HepG2 (cell line): ENCODE results near the gene DNASE2. TPM values are rescaled to one million over a fixed set of nuclear protein-coding genes. Genes with fewer than 3 reads are reported as not detected.

Experiments
- CEBPG ChIP-seq: IDR thresholded peaks from 2 replicates; pipeline ENCODE4 v1.6.1; 2016
- HMGXB4 ChIP-seq, 2 experiments: sonication (generic) in 1 of 2; formaldehyde crosslinking in 1 of 2; IDR thresholded peaks; 2 replicates each; pipeline versions ENCODE4 v1.4.0 to v1.6.1; 2018 to 2020; ENCODE audit warnings: missing genetic modification reagents in 2 of 2, borderline replicate concordance in 1 of 2, low read depth in 1 of 2, mild to moderate bottlenecking in 1 of 2, missing biosample characterization in 1 of 2
- PAF1 ChIP-seq: IDR thresholded peaks from 2 replicates; pipeline ENCODE4 v1.6.1; 2016; ENCODE audit warnings: missing genetic modification reagents, missing compliant biosample characterization
- PATZ1 ChIP-seq: sonication (generic); formaldehyde crosslinking; IDR thresholded peaks from 2 replicates; pipeline ENCODE4 v1.4.0; 2020; ENCODE audit warnings: missing genetic modification reagents
- POLR2A ChIP-seq, 2 experiments: IDR thresholded peaks; 2 replicates each; pipeline ENCODE4 v1.6.1; 2011; ENCODE audit warnings: low read depth in 2 of 2, low read length in 2 of 2, mild to moderate bottlenecking in 1 of 2, moderate library complexity in 1 of 2; ENCODE audit not compliant: insufficient read depth in 1 of 2
- SKI ChIP-seq: fragments of 450-650 bp; IDR thresholded peaks from one replicate; pipeline ENCODE4 v1.6.1; 2018; ENCODE audit warnings: mild to moderate bottlenecking; ENCODE audit not compliant: partially characterized antibody
- SP5 ChIP-seq: IDR thresholded peaks from 2 replicates; pipeline ENCODE4 v1.6.1; 2016; ENCODE audit warnings: low read depth, borderline replicate concordance
- THRA ChIP-seq: sonication (generic); formaldehyde crosslinking; IDR thresholded peaks from 2 replicates; pipeline ENCODE4 v1.4.0; 2020; ENCODE audit warnings: missing genetic modification reagents, borderline replicate concordance
- UBTF ChIP-seq: sonication (generic); formaldehyde crosslinking; IDR thresholded peaks from 2 replicates; pipeline ENCODE4 v1.4.0; 2020; ENCODE audit warnings: mild to moderate bottlenecking, missing genetic modification reagents
- ZNF205 ChIP-seq: IDR thresholded peaks from 2 replicates; pipeline ENCODE4 v1.6.1; 2018; ENCODE audit warnings: missing biosample characterization, missing genetic modification reagents
- ZNF263 ChIP-seq: sonication (generic); formaldehyde crosslinking; IDR thresholded peaks from 2 replicates; pipeline ENCODE4 v1.4.0; 2020; ENCODE audit warnings: missing genetic modification reagents
- ZNF280B ChIP-seq: sonication (generic); formaldehyde crosslinking; IDR thresholded peaks from 2 replicates; pipeline ENCODE4 v1.5.0; 2020; ENCODE audit warnings: missing genetic modification reagents, mild to moderate bottlenecking, borderline replicate concordance
- ZNF580 ChIP-seq: IDR thresholded peaks from 2 replicates; pipeline ENCODE4 v1.6.1; 2016; ENCODE audit warnings: low read depth, borderline replicate concordance
- ZSCAN9 ChIP-seq: IDR thresholded peaks from 2 replicates; pipeline ENCODE4 v1.6.1; 2016; ENCODE audit warnings: borderline replicate concordance
- polyA plus RNA-seq, 8 experiments: library from polyadenylated mRNA; depleted of rRNA in 3 of 8; stranded (reverse) in 7 of 8; unstranded in 1 of 8; fragments of >200 nt; fragmentation: Illumina TruSeq in 4 of 8; extraction: Trizol in 4 of 8; gene quantifications; 2 replicates each; pipeline versions ENCODE4 v1.2.1 to v1.2.3, GENCODE V29; 2011 to 2016; ENCODE audit warnings: low read depth in 4 of 8, missing spikeins in 1 of 8, mixed read lengths in 1 of 8; ENCODE audit not compliant: insufficient read depth in 1 of 8
- total RNA-seq, 5 experiments: library from RNA; depleted of rRNA; stranded (reverse); fragments of >200 nt; fragmentation: Illumina TruSeq; extraction: Trizol; gene quantifications; 2 replicates each; pipeline ENCODE4 v1.2.3, GENCODE V29; 2016; ENCODE audit warnings: low read depth in 1 of 5

DNASE2 gene
- total and polyA plus RNA-seq, 2 of the 13 experiments (the other 11 are each of a cell fraction or from before 2014, with no cell fraction given): 7.5 to 16.2 TPM

- TF ChIP-seq ZNF280B (CRISPR knock-in tag) (0 out of 2 replicates have a peak, but pooled peaks have one; percentile 43), ZNF205 (CRISPR knock-in tag) (0 out of 2 replicates have a peak, but pooled peaks have one; percentile 35), ZNF580 (CRISPR knock-in tag) (peak; percentile 42; the same call in 1 of the 2 replicates), SKI (peak; percentile 11), PAF1 (CRISPR knock-in tag) (no peak), ZSCAN9 (CRISPR knock-in tag) (0 out of 2 replicates have a peak, but pooled peaks have one; percentile 21), ZNF263 (CRISPR knock-in tag) (no peak), PATZ1 (CRISPR knock-in tag) (no peak), POLR2A (IDR thresholded peaks at IDR 0.05; ENCODE audit: insufficient read depth in 1 of 2, low read depth in 2 of 2, low read length in 2 of 2) (peak; percentile 55 to 61; a peak in 3 of 4 replicates), HMGXB4 (CRISPR knock-in tag; IDR thresholded peaks at IDR 0.05; ENCODE audit: borderline replicate concordance in 1 of 2, low read depth in 1 of 2) (0 out of 4 replicates have a peak, but pooled peaks have one; percentile 20 to 36), CEBPG (peak; percentile 9; the same call in 1 of the 2 replicates), UBTF (CRISPR knock-in tag) (peak; percentile 30; the same call in 1 of the 2 replicates), SP5 (CRISPR knock-in tag) (peak; percentile 24; the same call in 1 of the 2 replicates), THRA (CRISPR knock-in tag) (no peak)
These were observed at the start of gene DNASE2 (continued) for GRCh38 chr19:12881172-12881808.
